HK-2 (cell line): ENCODE data around the gene RCVRN.

ENCODE experiments used
- DNase-seq: peaks from one replicate; pipeline ENCODE4 v3.0.0-alpha.2; 2018; ENCODE audit not compliant: unreplicated experiment

The RCVRN gene

GRCh38 chr17:9850151-9850550, 54.9 kb downstream of the RCVRN start:
- DNase-seq: no peak
